Measurements from ENCODE around the gene NDFIP1.
A peak's percentile ranks its signal among the peaks of the same experiment; 100 is the strongest.
"Not testable (repeated sequence)": the region's sequence is repeated elsewhere in the genome, so short reads cannot be mapped to it uniquely, and the experiment has no call there.

Gene NDFIP1

GRCh38 chr5:142108432-142109330 is at the start of gene NDFIP1:
NDFIP1 (plus strand) TSS chr5:142108779; CDS start chr5:142108975, 196 bp downstream.
- peak; percentile 48 for DNase-seq (ENCODE audit: low spot score)

GRCh38 chr5:142059304-142059940 is 49.2 kb upstream of the NDFIP1 start:
- no peak for DNase-seq (ENCODE audit: low spot score)

GRCh38 chr5:142063376-142063775 is 45.2 kb upstream of the NDFIP1 start:
- no peak for DNase-seq (ENCODE audit: low spot score)

- DNase-seq (ENCODE audit: low spot score): peak; percentile 78
Measured at GRCh38 chr5:142063878-142064331, 44.7 kb upstream of the NDFIP1 start.

GRCh38 chr5:142065273-142065672 is 43.3 kb upstream of the NDFIP1 start:
- no peak for DNase-seq (ENCODE audit: low spot score)

- DNase-seq (ENCODE audit: low spot score): no peak
Measured at GRCh38 chr5:142069606-142070399, 38.8 kb upstream of the NDFIP1 start.

- no peak for DNase-seq (ENCODE audit: low spot score)
Measured at GRCh38 chr5:142070734-142071133, 37.8 kb upstream of the NDFIP1 start.

- DNase-seq (ENCODE audit: low spot score): no peak
Measured at GRCh38 chr5:142072488-142072887, 36.1 kb upstream of the NDFIP1 start.

GRCh38 chr5:142073362-142073988 is 35.1 kb upstream of the NDFIP1 start:
- DNase-seq (ENCODE audit: low spot score): no peak

- no peak for DNase-seq (ENCODE audit: low spot score)
Measured at GRCh38 chr5:142074006-142074405, 34.6 kb upstream of the NDFIP1 start.

GRCh38 chr5:142078221-142078620 is 30.4 kb upstream of the NDFIP1 start:
- DNase-seq (ENCODE audit: low spot score): no peak

GRCh38 chr5:142078706-142079105 is 29.9 kb upstream of the NDFIP1 start:
- DNase-seq (ENCODE audit: low spot score): no peak

GRCh38 chr5:142079306-142079721 is 29.3 kb upstream of the NDFIP1 start:
- DNase-seq (ENCODE audit: low spot score): no peak

GRCh38 chr5:142080248-142080647 is 28.3 kb upstream of the NDFIP1 start:
- no peak for DNase-seq (ENCODE audit: low spot score)

GRCh38 chr5:142082182-142082781 is 26.3 kb upstream of the NDFIP1 start:
- no peak for DNase-seq (ENCODE audit: low spot score)

- no peak for DNase-seq (ENCODE audit: low spot score)
Measured at GRCh38 chr5:142086229-142086628, 22.4 kb upstream of the NDFIP1 start.

- DNase-seq (ENCODE audit: low spot score): no peak
Measured at GRCh38 chr5:142086679-142087078, 21.9 kb upstream of the NDFIP1 start.

GRCh38 chr5:142087920-142088679 is 20.5 kb upstream of the NDFIP1 start:
- no peak for DNase-seq (ENCODE audit: low spot score)

GRCh38 chr5:142088855-142089479 is 19.6 kb upstream of the NDFIP1 start:
- DNase-seq (ENCODE audit: low spot score): not testable (repeated sequence)

GRCh38 chr5:142091012-142091411 is 17.6 kb upstream of the NDFIP1 start:
- DNase-seq (ENCODE audit: low spot score): no peak

Data from kidney capillary endothelial cell (primary cell).